Lower leg skin (tissue), 3 donors: ENCODE measurements around the gene CCDC28A.

Experiments used
- POLR2A ChIP-seq, 2 donors: fragments of 450-650 bp; IDR thresholded peaks; one replicate each; pipeline ENCODE4 v1.6.1; 2016 to 2017; ENCODE audit warnings: antibody characterized with exemption in 2 of 2, mild to moderate bottlenecking in 1 of 2, moderate library complexity in 1 of 2
- TF ChIP-seq, protein P1 (sequence below), 3 donors: fragments of 450-650 bp; IDR thresholded peaks; one replicate each; pipeline ENCODE4 v1.5.1; 2016; ENCODE audit warnings: antibody characterized with exemption in 3 of 3, mild to moderate bottlenecking in 3 of 3, moderate library complexity in 2 of 3

- TF ChIP-seq, protein P1, sequence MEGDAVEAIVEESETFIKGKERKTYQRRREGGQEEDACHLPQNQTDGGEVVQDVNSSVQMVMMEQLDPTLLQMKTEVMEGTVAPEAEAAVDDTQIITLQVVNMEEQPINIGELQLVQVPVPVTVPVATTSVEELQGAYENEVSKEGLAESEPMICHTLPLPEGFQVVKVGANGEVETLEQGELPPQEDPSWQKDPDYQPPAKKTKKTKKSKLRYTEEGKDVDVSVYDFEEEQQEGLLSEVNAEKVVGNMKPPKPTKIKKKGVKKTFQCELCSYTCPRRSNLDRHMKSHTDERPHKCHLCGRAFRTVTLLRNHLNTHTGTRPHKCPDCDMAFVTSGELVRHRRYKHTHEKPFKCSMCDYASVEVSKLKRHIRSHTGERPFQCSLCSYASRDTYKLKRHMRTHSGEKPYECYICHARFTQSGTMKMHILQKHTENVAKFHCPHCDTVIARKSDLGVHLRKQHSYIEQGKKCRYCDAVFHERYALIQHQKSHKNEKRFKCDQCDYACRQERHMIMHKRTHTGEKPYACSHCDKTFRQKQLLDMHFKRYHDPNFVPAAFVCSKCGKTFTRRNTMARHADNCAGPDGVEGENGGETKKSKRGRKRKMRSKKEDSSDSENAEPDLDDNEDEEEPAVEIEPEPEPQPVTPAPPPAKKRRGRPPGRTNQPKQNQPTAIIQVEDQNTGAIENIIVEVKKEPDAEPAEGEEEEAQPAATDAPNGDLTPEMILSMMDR (IDR thresholded peaks at IDR 0.05) = no peak
- no peak for TF ChIP-seq POLR2A (IDR thresholded peaks at IDR 0.05)
Measured at GRCh38 chr6:138727182-138727581, 46.4 kb upstream of the CCDC28A start.
